IMR-90 (cell line): ENCODE data around the gene GNAO1. TPM values are rescaled to one million over a fixed set of nuclear protein-coding genes. Genes with fewer than 3 reads are reported as not detected.

Experiments used
- ATAC-seq: fragments of 200-7000 bp; cut with Tn5 transposase; 2 replicates; pipeline ENCODE4 v1.9.1; 2020; ENCODE audit warnings: low read depth, mild to moderate bottlenecking, moderate library complexity
- BruUV-seq: library from RNA; stranded (reverse); fragments of 400-500 nt; replicated peaks from 2 replicates; lab custom pipeline; 2021; lab: Mats Ljungman, UMichigan
- CTCF ChIA-PET: fragments of 300-600 bp; formaldehyde crosslinking; extraction: SDS; loops from one replicate; lab custom pipeline; 2021; ENCODE audit warnings: antibody characterized with exemption; lab: Yijun Ruan, JAX
- POLR2A ChIA-PET: fragments of 300-600 bp; sonication (Branson Sonifier 250); formaldehyde crosslinking; loops from one replicate; lab custom pipeline; 2022; ENCODE audit warnings: antibody characterized with exemption; ENCODE audit not compliant: unreplicated experiment; lab: Charles Lee
- DNase-seq: peaks from one replicate; pipeline ENCODE4 v3.0.0; 2013
- H2AFZ ChIP-seq: replicated peaks from 2 replicates; pipeline ENCODE3; 2013; ENCODE audit warnings: low read length, mild to moderate bottlenecking; ENCODE audit not compliant: poor library complexity
- H2AK5ac ChIP-seq: 2 replicates; pipeline ENCODE4 v1.6.1; 2013; ENCODE audit warnings: low read depth, low read length, inconsistent platforms
- H2AK9ac ChIP-seq: replicated peaks from 2 replicates; pipeline ENCODE3; 2013; ENCODE audit warnings: mild to moderate bottlenecking, low read depth, low read length, moderate library complexity; ENCODE audit not compliant: poor library complexity
- H2BK120ac ChIP-seq: 2 replicates; pipeline ENCODE4 v1.6.1; 2013; ENCODE audit warnings: low read depth, low read length, inconsistent platforms
- H2BK15ac ChIP-seq: 3 replicates; pipeline ENCODE4 v1.6.1; 2013; ENCODE audit warnings: low read depth, low read length, inconsistent platforms
- H2BK20ac ChIP-seq: 2 replicates; pipeline ENCODE4 v1.6.1; 2013; ENCODE audit warnings: low read depth, mild to moderate bottlenecking, inconsistent platforms, low read length, moderate library complexity
- H2BK5ac ChIP-seq: 2 replicates; pipeline ENCODE4 v1.6.1; 2013; ENCODE audit warnings: mild to moderate bottlenecking, low read depth, low read length, inconsistent platforms; ENCODE audit not compliant: poor library complexity, severe bottlenecking
- H3K14ac ChIP-seq: replicated peaks from 2 replicates; pipeline ENCODE4 v1.6.1; 2013; ENCODE audit warnings: low read depth, low read length, inconsistent platforms
- H3K18ac ChIP-seq: 2 replicates; pipeline ENCODE4 v1.6.1; 2013; ENCODE audit warnings: low read depth, low read length, control low read depth
- H3K23ac ChIP-seq: 2 replicates; pipeline ENCODE4 v1.6.1; 2013; ENCODE audit warnings: low read depth, low read length, inconsistent platforms
- H3K27ac ChIP-seq: 2 replicates; pipeline ENCODE4 v1.5.1; 2013; ENCODE audit warnings: mild to moderate bottlenecking, control low read depth, low read length; ENCODE audit not compliant: insufficient read depth
- H3K27me3 ChIP-seq: 2 replicates; pipeline ENCODE4 v1.6.1; 2013; ENCODE audit warnings: low read length; ENCODE audit not compliant: control insufficient read depth, insufficient read depth
- H3K36me3 ChIP-seq: 2 replicates; pipeline ENCODE4 v1.6.1; 2013; ENCODE audit warnings: low read length, mixed read lengths; ENCODE audit not compliant: control insufficient read depth, insufficient read depth
- H3K4ac ChIP-seq: 2 replicates; pipeline ENCODE4 v1.6.1; 2013; ENCODE audit warnings: low read depth, low read length, inconsistent platforms
- H3K4me1 ChIP-seq: 2 replicates; pipeline ENCODE4 v1.6.1; 2013; ENCODE audit warnings: low read length, mixed read lengths; ENCODE audit not compliant: control insufficient read depth, insufficient read depth
- H3K4me2 ChIP-seq: 2 replicates; pipeline ENCODE4 v1.6.1; 2013; ENCODE audit warnings: low read depth, mild to moderate bottlenecking, control low read depth, low read length, moderate library complexity
- H3K4me3 ChIP-seq: 2 replicates; pipeline ENCODE4 v1.5.1; 2013; ENCODE audit warnings: low read depth, mild to moderate bottlenecking, control low read depth, low read length, moderate library complexity; ENCODE audit not compliant: insufficient read depth
- H3K56ac ChIP-seq: 2 replicates; pipeline ENCODE4 v1.6.1; 2013; ENCODE audit warnings: low read length, inconsistent platforms; ENCODE audit not compliant: insufficient read depth; ENCODE audit errors: extremely low read depth
- H3K79me1 ChIP-seq, 2 experiments: 2 replicates each; pipeline ENCODE4 v1.6.1; 2013; ENCODE audit warnings: low read length in 2 of 2, inconsistent platforms in 1 of 2, low read depth in 1 of 2
- H3K9ac ChIP-seq: 2 replicates; pipeline ENCODE4 v1.6.1; 2013; ENCODE audit warnings: low read depth, low read length, control low read depth
- H3K9me1 ChIP-seq: 2 replicates; pipeline ENCODE4 v1.6.1; 2013; ENCODE audit warnings: low read length, inconsistent platforms; ENCODE audit not compliant: insufficient read depth
- H3K9me3 ChIP-seq: 2 replicates; pipeline ENCODE4 v1.6.1; 2013; ENCODE audit warnings: low read length; ENCODE audit not compliant: control insufficient read depth, insufficient read depth
- H4K20me1 ChIP-seq: 2 replicates; pipeline ENCODE4 v1.6.1; 2013; ENCODE audit warnings: low read length, inconsistent platforms; ENCODE audit not compliant: insufficient read depth
- H4K5ac ChIP-seq: 2 replicates; pipeline ENCODE4 v1.6.1; 2013; ENCODE audit warnings: mild to moderate bottlenecking, low read depth, low read length, control low read depth
- H4K8ac ChIP-seq, 2 experiments: 2 replicates each; pipeline ENCODE4 v1.6.1; 2013; ENCODE audit warnings: low read depth in 2 of 2, low read length in 2 of 2, control low read depth in 1 of 2, inconsistent platforms in 1 of 2
- H4K91ac ChIP-seq: 2 replicates; pipeline ENCODE4 v1.6.1; 2013; ENCODE audit warnings: low read depth, low read length, inconsistent platforms; ENCODE audit not compliant: insufficient read depth
- FOS ChIP-seq: fragments of 150-350 bp; IDR thresholded peaks from 2 replicates; pipeline ENCODE4 v1.6.1; 2016; ENCODE audit warnings: low read depth, low read length
- MAFK ChIP-seq: IDR thresholded peaks from 2 replicates; pipeline ENCODE4 v1.6.1; 2012; ENCODE audit warnings: low read depth, low read length, improper control_type of control experiment
- MXI1 ChIP-seq: IDR thresholded peaks from 2 replicates; pipeline ENCODE4 v1.6.1; 2012; ENCODE audit warnings: low read depth, mild to moderate bottlenecking, low read length, moderate library complexity, borderline replicate concordance
- NFE2L2 ChIP-seq: fragments of 150-350 bp; IDR thresholded peaks from 2 replicates; pipeline ENCODE4 v1.6.1; 2016; ENCODE audit warnings: low read depth, mild to moderate bottlenecking, low read length
- RAD21 ChIP-seq: IDR thresholded peaks from 2 replicates; pipeline ENCODE4 v1.6.1; 2012; ENCODE audit warnings: low read length, improper control_type of control experiment
- RFX5 ChIP-seq: IDR thresholded peaks from 2 replicates; pipeline ENCODE4 v1.8.0; 2012; ENCODE audit warnings: low read depth, mild to moderate bottlenecking, low read length, moderate library complexity
- WGBS, 2 experiments: methylation state at CpG; one replicate each; pipeline versions ENCODE4 v1.1.5 to v1.1.7; 2013; ENCODE audit warnings: missing lambda C conversion rate in 2 of 2; ENCODE audit not compliant: insufficient read length in 1 of 2; ENCODE audit errors: extremely low coverage in 2 of 2; 5-methylcytosine and 5-hydroxymethylcytosine counted together
- dilution Hi-C: fragments of 300-500 bp; cut with HindIII; formaldehyde crosslinking; loops from one replicate; pipeline ENCODE4 v1.14.3; 2018; ENCODE audit warnings: low sequenced_read_pairs; ENCODE audit not compliant: unreplicated experiment
- in situ Hi-C: fragments of 300-500 bp; cut with MboI; formaldehyde crosslinking; loops from 3 replicates; pipeline ENCODE4 v1.14.3; 2019; ENCODE audit warnings: low sequenced_read_pairs, inconsistent platforms, mixed read lengths
- intact Hi-C: fragments of 100-400 bp; cut with micrococcal nuclease; formaldehyde crosslinking; loops from 2 replicates; pipeline ENCODE4 v1.10.0; 2022
- polyA plus RNA-seq, 3 experiments: library from polyadenylated mRNA; depleted of rRNA; stranded (reverse); fragments of >200 nt; gene quantifications; 2 replicates each; pipeline ENCODE4 v1.2.3, GENCODE V29; 2012; ENCODE audit warnings: low replicate concordance in 1 of 3
- total RNA-seq: library from RNA; depleted of rRNA; stranded (reverse); fragments of >200 nt; gene quantifications from 2 replicates; pipeline ENCODE4 v1.2.3, GENCODE V29; 2012
- TF ChIP-seq, protein P1 (sequence below): fragments of 150-350 bp; IDR thresholded peaks from 2 replicates; pipeline ENCODE4 v1.6.1; 2017; ENCODE audit warnings: mild to moderate bottlenecking, antibody characterized with exemption, low read length, low read depth

GNAO1 gene
- total and polyA plus RNA-seq, 2 of the 4 experiments (the other 2 are of a cell fraction): under 0.01 to 0.07 TPM

DNA sequence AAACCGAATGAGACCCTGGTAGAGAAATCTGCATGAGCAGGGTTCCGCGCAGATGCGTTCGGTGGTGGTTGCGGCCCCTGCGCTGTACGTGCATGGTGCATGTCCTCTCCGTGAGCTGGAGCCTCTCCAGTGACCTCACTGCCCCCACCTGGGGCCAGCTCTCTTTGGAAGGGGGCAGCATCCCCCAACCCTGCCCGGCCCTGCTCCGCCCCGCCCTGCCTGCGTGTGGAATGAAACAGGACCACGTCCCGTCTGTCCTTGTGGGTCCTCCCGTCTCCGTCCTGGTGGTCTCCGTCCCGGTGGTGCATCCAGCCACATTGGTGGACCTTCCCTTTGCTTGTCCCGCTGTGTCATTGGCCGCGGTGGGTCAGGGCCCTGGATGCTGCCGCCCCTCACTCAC is 149.1 kb downstream of the GNAO1 start:
- H3K4me1 ChIP-seq: peaks cover 2% of the 10 kb centered on the region; the same call in 1 of the 2 replicates
- no peak overlapping the region for H2BK20ac ChIP-seq
- no peaks in the 10 kb centered on the region; the same call in 1 of the 2 replicates for H3K27me3 ChIP-seq
- POLR2A ChIA-PET: no interaction called here
- H4K91ac ChIP-seq: no peak overlapping the region
- no peak overlapping the region for H3K18ac ChIP-seq
- H2BK15ac ChIP-seq: no peak overlapping the region
- no peak overlapping the region for H4K8ac ChIP-seq
- H2AK9ac ChIP-seq: peak overlapping the region; percentile 57
- H2BK120ac ChIP-seq: no peak overlapping the region
- TF ChIP-seq MXI1: no peak
- TF ChIP-seq NFE2L2: no peak
- TF ChIP-seq RAD21: no peak
- TF ChIP-seq FOS: no peak
- no peak for TF ChIP-seq RFX5
- TF ChIP-seq, protein P1, sequence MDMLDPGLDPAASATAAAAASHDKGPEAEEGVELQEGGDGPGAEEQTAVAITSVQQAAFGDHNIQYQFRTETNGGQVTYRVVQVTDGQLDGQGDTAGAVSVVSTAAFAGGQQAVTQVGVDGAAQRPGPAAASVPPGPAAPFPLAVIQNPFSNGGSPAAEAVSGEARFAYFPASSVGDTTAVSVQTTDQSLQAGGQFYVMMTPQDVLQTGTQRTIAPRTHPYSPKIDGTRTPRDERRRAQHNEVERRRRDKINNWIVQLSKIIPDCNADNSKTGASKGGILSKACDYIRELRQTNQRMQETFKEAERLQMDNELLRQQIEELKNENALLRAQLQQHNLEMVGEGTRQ: no peak
- TF ChIP-seq MAFK: no peak
- no peak overlapping the region for H3K4ac ChIP-seq
- H3K36me3 ChIP-seq: no peaks in the 10 kb centered on the region
- no peaks in the 10 kb centered on the region for H3K9me3 ChIP-seq
- in situ Hi-C loops (no loop called here), intact Hi-C loops (no loop called here), dilution Hi-C loops (no loop called here)
- no peak overlapping the region for H4K5ac ChIP-seq
- CTCF ChIA-PET: no interaction called here
- no peaks in the 10 kb centered on the region for H3K9me1 ChIP-seq
- H2BK5ac ChIP-seq: no peak overlapping the region
- H3K27ac ChIP-seq: no peak overlapping the region
- H3K9ac ChIP-seq: no peak overlapping the region
- 93% methylated on average over 21 of the region's 23 CpGs; no CpG with 5 or more reads in 1 of the 2 experiments for WGBS, 2 experiments
- no peak for ATAC-seq
- H3K14ac ChIP-seq: no peak overlapping the region
- H2AFZ ChIP-seq: no peak overlapping the region
- no peak overlapping the region for H3K56ac ChIP-seq
- DNase-seq: no peak
- H3K4me3 ChIP-seq: no peak overlapping the region
- H2AK5ac ChIP-seq: no peak overlapping the region
- no peak overlapping the region for H3K4me2 ChIP-seq
- H3K79me1 ChIP-seq: no peaks in the 10 kb centered on the region
- no peak overlapping the region for H3K23ac ChIP-seq
- BruUV-seq: no TSS peak
- H4K20me1 ChIP-seq: no peaks in the 10 kb centered on the region
